ENCODE results near the gene RAG2.

The RAG2 gene

GRCh38 chr11:36628765-36629244, 30.8 kb upstream of the RAG2 start:
- Histone ChIP-seq H3K4me1 (ENCODE audit: control insufficient read depth, insufficient read depth, low read length) (0 out of 2 replicates have a peak, but pooled peaks cover 2% of the 10 kb centered on the region), H3K4me3 (ENCODE audit: low read depth, low read length) (no peak overlapping the region), H3K36me3 (ENCODE audit: control insufficient read depth in 2 of 2, insufficient read depth in 1 of 2, low read length in 2 of 2) (no peaks in the 10 kb centered on the region), H3K27ac (ENCODE audit: extremely low read depth, low read depth, low read length) (no peak overlapping the region), H3K9me3 (ENCODE audit: control insufficient read depth, insufficient read depth, low read depth, low read length) (no peaks in the 10 kb centered on the region)
- ChIA-PET POLR2A (no interaction called here), CTCF (interaction anchor here (1.5 to 1.9 kb wide), 3 partner anchors 44 to 118 kb away, joined by 6 to 10 read pairs (median 8); no protein-coding TSS in a partner anchor)
- TF ChIP-seq CTCF (tag by site-specific recombination; IDR thresholded peaks at IDR 0.05): no peak
- 0 out of 2 replicates have a peak, but pooled peaks have one; percentile 35 for TF ChIP-seq HOXD13 (CRISPR knock-in tag; IDR thresholded peaks at IDR 0.05; ENCODE audit: borderline replicate concordance)
- TF ChIP-seq ZBTB26 (tag by site-specific recombination; optimal IDR thresholded peaks at IDR 0.05): no peak
- TF ChIP-seq ZNF629 (tag by site-specific recombination; IDR thresholded peaks at IDR 0.05): 0 out of 2 replicates have a peak, but pooled peaks have one; percentile 17
- no peak for TF ChIP-seq ZFP41 (tag by site-specific recombination; IDR thresholded peaks at IDR 0.05; ENCODE audit: borderline replicate concordance)
- peak; percentile 69 for TF ChIP-seq ZBTB20 (tag by site-specific recombination; IDR thresholded peaks at IDR 0.05)
- TF ChIP-seq RBAK (tag by site-specific recombination; IDR thresholded peaks at IDR 0.05): no peak
- TF ChIP-seq ZNF155 (tag by site-specific recombination; IDR thresholded peaks at IDR 0.05): no peak
- peak; percentile 75; the same call in 1 of the 2 replicates for TF ChIP-seq TCF7L2 (IDR thresholded peaks at IDR 0.05; ENCODE audit: borderline replicate concordance, low read depth, low read length)
- TF ChIP-seq ZNF843 (tag by site-specific recombination; IDR thresholded peaks at IDR 0.05): peak; percentile 82
- no peak for TF ChIP-seq ZNF558 (tag by site-specific recombination; IDR thresholded peaks at IDR 0.05)
- no peak for TF ChIP-seq REST (tag by site-specific recombination; IDR thresholded peaks at IDR 0.05)
- no peak for TF ChIP-seq ZNF530 (tag by site-specific recombination; IDR thresholded peaks at IDR 0.05; ENCODE audit: low read depth)
- TF ChIP-seq SP3 (tag by site-specific recombination; IDR thresholded peaks at IDR 0.05): no peak
- no peak for TF ChIP-seq ZBTB6 (tag by site-specific recombination; IDR thresholded peaks at IDR 0.05)
- TF ChIP-seq GLIS1 (tag by site-specific recombination; IDR thresholded peaks at IDR 0.05): peak; percentile 42
- TF ChIP-seq OVOL3 (tag by site-specific recombination; IDR thresholded peaks at IDR 0.05): 0 out of 2 replicates have a peak, but pooled peaks have one; percentile 44
- peak; percentile 94 for TF ChIP-seq GFI1B (tag by site-specific recombination; IDR thresholded peaks at IDR 0.05)
- TF ChIP-seq BCL11A (tag by site-specific recombination; IDR thresholded peaks at IDR 0.05; ENCODE audit: low read depth): no peak
- TF ChIP-seq ZNF18 (tag by site-specific recombination; IDR thresholded peaks at IDR 0.05): 0 out of 2 replicates have a peak, but pooled peaks have one; percentile 37
- TF ChIP-seq ZNF510 (tag by site-specific recombination; IDR thresholded peaks at IDR 0.05; ENCODE audit: insufficient replicate concordance): no peak
- TF ChIP-seq ZNF350 (tag by site-specific recombination; IDR thresholded peaks at IDR 0.05): no peak
- TF ChIP-seq MEIS1 (CRISPR knock-in tag; IDR thresholded peaks at IDR 0.05; ENCODE audit: borderline replicate concordance): peak; percentile 38; the same call in 1 of the 2 replicates
- TF ChIP-seq ZNF157 (tag by site-specific recombination; IDR thresholded peaks at IDR 0.05): no peak
- no peak for TF ChIP-seq SETDB1 (IDR thresholded peaks at IDR 0.05; ENCODE audit: insufficient read length, low read length)
- no peak for TF ChIP-seq ZSCAN5A (tag by site-specific recombination; IDR thresholded peaks at IDR 0.05)
- TF ChIP-seq ZBTB17 (tag by site-specific recombination; IDR thresholded peaks at IDR 0.05): peak; percentile 37; the same call in 1 of the 2 replicates
- TF ChIP-seq WT1 (tag by site-specific recombination; IDR thresholded peaks at IDR 0.05): peak; percentile 78
- TF ChIP-seq FEZF1 (tag by site-specific recombination; IDR thresholded peaks at IDR 0.05): peak; percentile 95
